RWPE2 (cell line): ENCODE results near the gene NECTIN1.
A peak's percentile ranks its signal among the peaks of the same experiment; 100 is the strongest.

ENCODE experiments used
- ATAC-seq: fragments of 200-7000 bp; cut with Tn5 transposase; 3 replicates; pipeline ENCODE4 v1.9.1; 2021; ENCODE audit warnings: low read depth
- DNase-seq: peaks from one replicate; pipeline ENCODE4 v3.0.0-alpha.2; 2020; ENCODE audit warnings: low spot score
- H3K27ac ChIP-seq: fragments of 450-650 bp; 2 replicates; pipeline ENCODE4 v1.5.1; 2017; ENCODE audit warnings: mild to moderate bottlenecking; ENCODE audit not compliant: poor library complexity, severe bottlenecking
- H3K27me3 ChIP-seq: fragments of 250-450 bp; sonication (Bioruptor Pico); 2 replicates; pipeline ENCODE4 v1.5.1; 2021; ENCODE audit warnings: mild to moderate bottlenecking, moderate library complexity; ENCODE audit not compliant: insufficient read depth, poor library complexity, severe bottlenecking
- H3K36me3 ChIP-seq: fragments of 250-450 bp; sonication (Bioruptor Pico); 2 replicates; pipeline ENCODE4 v1.5.1; 2020; ENCODE audit warnings: low read depth, mild to moderate bottlenecking, moderate library complexity
- H3K4me1 ChIP-seq: fragments of 250-450 bp; sonication (Bioruptor Pico); 2 replicates; pipeline ENCODE4 v1.5.1; 2021; ENCODE audit warnings: mild to moderate bottlenecking, moderate library complexity; ENCODE audit not compliant: insufficient read depth, poor library complexity, severe bottlenecking
- H3K4me3 ChIP-seq: fragments of 250-450 bp; sonication (Bioruptor Pico); 2 replicates; pipeline ENCODE4 v1.5.1; 2021; ENCODE audit warnings: mild to moderate bottlenecking, moderate library complexity; ENCODE audit not compliant: severe bottlenecking
- H3K9me3 ChIP-seq: fragments of 250-450 bp; sonication (Bioruptor Pico); 2 replicates; pipeline ENCODE4 v1.5.1; 2021; ENCODE audit warnings: mild to moderate bottlenecking, moderate library complexity; ENCODE audit not compliant: severe bottlenecking
- TF ChIP-seq, protein P1 (sequence below): fragments of 450-650 bp; IDR thresholded peaks from one replicate; pipeline ENCODE4 v1.5.1; 2017; ENCODE audit warnings: mild to moderate bottlenecking, moderate library complexity; ENCODE audit not compliant: poor library complexity, severe bottlenecking

NECTIN1 gene

DNA sequence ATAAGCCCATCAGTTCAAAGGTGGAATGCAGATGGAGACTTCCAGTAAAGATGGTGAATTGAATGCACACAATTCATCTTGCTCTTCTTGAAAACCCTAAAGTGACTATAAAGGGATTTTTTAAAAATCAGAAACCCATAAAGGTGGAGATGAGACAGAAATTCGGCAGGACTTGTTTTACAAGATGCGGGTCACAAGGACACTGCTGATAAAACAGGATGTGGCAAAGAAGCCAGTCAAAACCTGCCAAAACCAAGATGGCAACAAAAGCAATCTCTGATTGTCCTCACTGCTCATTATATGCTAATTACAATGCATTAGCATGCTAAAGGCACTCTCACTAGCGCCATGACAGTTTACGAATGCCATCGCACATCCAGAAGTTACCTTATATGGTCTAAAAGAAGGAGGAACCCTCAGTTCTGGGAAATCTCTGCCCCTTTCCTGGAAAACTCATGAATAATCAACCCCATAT lies 137.1 kb downstream of the NECTIN1 start:
- DNase-seq = no peak
- no peak for ATAC-seq
- no peak overlapping the region for H3K27ac ChIP-seq
- peaks cover 21% of the 10 kb centered on the region for H3K4me1 ChIP-seq
- peaks cover 3% of the 10 kb centered on the region for H3K9me3 ChIP-seq
- H3K4me3 ChIP-seq = no peak overlapping the region
- H3K36me3 ChIP-seq = no peaks in the 10 kb centered on the region
- H3K27me3 ChIP-seq = no peaks in the 10 kb centered on the region
- TF ChIP-seq, protein P1, sequence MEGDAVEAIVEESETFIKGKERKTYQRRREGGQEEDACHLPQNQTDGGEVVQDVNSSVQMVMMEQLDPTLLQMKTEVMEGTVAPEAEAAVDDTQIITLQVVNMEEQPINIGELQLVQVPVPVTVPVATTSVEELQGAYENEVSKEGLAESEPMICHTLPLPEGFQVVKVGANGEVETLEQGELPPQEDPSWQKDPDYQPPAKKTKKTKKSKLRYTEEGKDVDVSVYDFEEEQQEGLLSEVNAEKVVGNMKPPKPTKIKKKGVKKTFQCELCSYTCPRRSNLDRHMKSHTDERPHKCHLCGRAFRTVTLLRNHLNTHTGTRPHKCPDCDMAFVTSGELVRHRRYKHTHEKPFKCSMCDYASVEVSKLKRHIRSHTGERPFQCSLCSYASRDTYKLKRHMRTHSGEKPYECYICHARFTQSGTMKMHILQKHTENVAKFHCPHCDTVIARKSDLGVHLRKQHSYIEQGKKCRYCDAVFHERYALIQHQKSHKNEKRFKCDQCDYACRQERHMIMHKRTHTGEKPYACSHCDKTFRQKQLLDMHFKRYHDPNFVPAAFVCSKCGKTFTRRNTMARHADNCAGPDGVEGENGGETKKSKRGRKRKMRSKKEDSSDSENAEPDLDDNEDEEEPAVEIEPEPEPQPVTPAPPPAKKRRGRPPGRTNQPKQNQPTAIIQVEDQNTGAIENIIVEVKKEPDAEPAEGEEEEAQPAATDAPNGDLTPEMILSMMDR = no peak

- Histone ChIP-seq H3K27ac (no peak overlapping the region), H3K9me3 (peaks cover 3% of the 10 kb centered on the region), H3K27me3 (no peaks in the 10 kb centered on the region), H3K4me1 (peaks cover 21% of the 10 kb centered on the region), H3K4me3 (no peak overlapping the region), H3K36me3 (no peaks in the 10 kb centered on the region)
- peak; percentile 76 for ATAC-seq
- no peak for DNase-seq
- TF ChIP-seq, protein P1 = no peak
Measured at GRCh38 chr11:119590651-119591351, 138.2 kb downstream of the NECTIN1 start.

DNA sequence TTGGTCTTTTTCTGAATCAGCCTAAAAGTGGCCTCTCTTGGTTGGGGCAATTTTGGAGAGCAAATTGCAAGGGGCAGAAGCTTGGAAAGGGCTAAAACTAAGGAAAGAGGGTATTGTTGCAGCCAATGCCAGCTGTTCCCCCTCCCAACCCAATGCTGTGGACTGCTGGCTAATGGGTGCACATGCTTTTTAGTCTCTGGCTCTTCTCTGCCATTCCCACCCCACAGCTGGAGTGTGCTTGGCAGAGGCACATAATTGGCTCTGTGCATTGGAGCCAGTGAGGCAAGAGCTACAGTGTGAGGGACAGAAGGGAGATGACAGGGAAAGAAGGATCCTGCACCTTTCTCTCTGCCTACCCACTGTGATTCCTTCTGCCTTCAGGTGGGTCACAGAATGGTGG lies 140.0 kb downstream of the NECTIN1 start:
- no peaks in the 10 kb centered on the region for H3K27me3 ChIP-seq
- no peak for DNase-seq
- no peak overlapping the region for H3K4me3 ChIP-seq
- H3K36me3 ChIP-seq = no peaks in the 10 kb centered on the region
- peaks cover 3% of the 10 kb centered on the region for H3K9me3 ChIP-seq
- no peak overlapping the region for H3K27ac ChIP-seq
- TF ChIP-seq, protein P1 = no peak
- ATAC-seq = no peak
- peaks cover 10% of the 10 kb centered on the region for H3K4me1 ChIP-seq
